Measurements from ENCODE around the gene UTP25. TPM values are rescaled to one million over a fixed set of nuclear protein-coding genes. Genes with fewer than 3 reads are reported as not detected.
"Not testable (repeated sequence)": the region's sequence is repeated elsewhere in the genome, so short reads cannot be mapped to it uniquely, and the experiment has no call there.

The UTP25 gene
- total and polyA plus RNA-seq, 4 donors = 6.5 to 9.0 (median 7.4) TPM

GRCh38 chr1:209898851-209899250 is 71.1 kb downstream of the UTP25 start:
- H3K4me3 ChIP-seq (ENCODE audit: low read depth, low read length); H3K27me3 ChIP-seq (ENCODE audit: control insufficient read depth, insufficient read depth, low read length); H3K9me3 ChIP-seq (ENCODE audit: control insufficient read depth, insufficient read depth, low read length); H3K4me1 ChIP-seq (ENCODE audit: control insufficient read depth, insufficient read depth, low read length); H3K36me3 ChIP-seq (ENCODE audit: control insufficient read depth, insufficient read depth, low read length); H3K27ac ChIP-seq (ENCODE audit: low read depth, low read length); DNase-seq (ENCODE audit: low read depth in 4 of 6, low spot score in 6 of 6): not testable (repeated sequence)
- 95% methylated on average over 15 of the region's 21 CpGs for WGBS (ENCODE audit: insufficient coverage)

GRCh38 chr1:209899948-209900347 is 72.2 kb downstream of the UTP25 start:
- 51% methylated on average over 2 of the region's 3 CpGs for WGBS (ENCODE audit: insufficient coverage)
- Histone ChIP-seq H3K4me3 (ENCODE audit: low read depth, low read length) (no peak overlapping the region), H3K4me1 (ENCODE audit: control insufficient read depth, insufficient read depth, low read length) (no peaks in the 10 kb centered on the region), H3K9me3 (ENCODE audit: control insufficient read depth, insufficient read depth, low read length) (no peaks in the 10 kb centered on the region), H3K27ac (ENCODE audit: low read depth, low read length) (no peak overlapping the region), H3K27me3 (ENCODE audit: control insufficient read depth, insufficient read depth, low read length) (no peaks in the 10 kb centered on the region), H3K36me3 (ENCODE audit: control insufficient read depth, insufficient read depth, low read length) (no peaks in the 10 kb centered on the region)
- DNase-seq (ENCODE audit: low read depth in 4 of 6, low spot score in 6 of 6) = no peak

- Histone ChIP-seq H3K4me3 (ENCODE audit: low read depth, low read length) (no peak overlapping the region), H3K9me3 (ENCODE audit: control insufficient read depth, insufficient read depth, low read length) (no peaks in the 10 kb centered on the region), H3K4me1 (ENCODE audit: control insufficient read depth, insufficient read depth, low read length) (no peaks in the 10 kb centered on the region), H3K27me3 (ENCODE audit: control insufficient read depth, insufficient read depth, low read length) (no peaks in the 10 kb centered on the region), H3K27ac (ENCODE audit: low read depth, low read length) (no peak overlapping the region), H3K36me3 (ENCODE audit: control insufficient read depth, insufficient read depth, low read length) (no peaks in the 10 kb centered on the region)
- WGBS (ENCODE audit: insufficient coverage) = no CpG with 5 or more reads among the region's 1 CpG
- no peak for DNase-seq (ENCODE audit: low read depth in 4 of 6, low spot score in 6 of 6)
Measured at GRCh38 chr1:209900734-209901133, 73.0 kb downstream of the UTP25 start.

- Histone ChIP-seq H3K4me1 (ENCODE audit: control insufficient read depth, insufficient read depth, low read length) (no peaks in the 10 kb centered on the region), H3K4me3 (ENCODE audit: low read depth, low read length) (no peak overlapping the region), H3K9me3 (ENCODE audit: control insufficient read depth, insufficient read depth, low read length) (no peaks in the 10 kb centered on the region), H3K27ac (ENCODE audit: low read depth, low read length) (no peak overlapping the region), H3K27me3 (ENCODE audit: control insufficient read depth, insufficient read depth, low read length) (no peaks in the 10 kb centered on the region), H3K36me3 (ENCODE audit: control insufficient read depth, insufficient read depth, low read length) (no peaks in the 10 kb centered on the region)
- DNase-seq (ENCODE audit: low read depth in 4 of 6, low spot score in 6 of 6) = no peak
- no CpG with 5 or more reads among the region's 2 CpGs for WGBS (ENCODE audit: insufficient coverage)
Measured at GRCh38 chr1:209901211-209901610, 73.4 kb downstream of the UTP25 start.

- not testable (repeated sequence) for H3K36me3 ChIP-seq (ENCODE audit: control insufficient read depth, insufficient read depth, low read length); H3K27ac ChIP-seq (ENCODE audit: low read depth, low read length); H3K27me3 ChIP-seq (ENCODE audit: control insufficient read depth, insufficient read depth, low read length); H3K4me1 ChIP-seq (ENCODE audit: control insufficient read depth, insufficient read depth, low read length); H3K9me3 ChIP-seq (ENCODE audit: control insufficient read depth, insufficient read depth, low read length); H3K4me3 ChIP-seq (ENCODE audit: low read depth, low read length); DNase-seq (ENCODE audit: low read depth in 4 of 6, low spot score in 6 of 6)
- no CpG with 5 or more reads among the region's 1 CpG for WGBS (ENCODE audit: insufficient coverage)
Measured at GRCh38 chr1:209904774-209905173, 77.0 kb downstream of the UTP25 start.

Other genes starting within 250 kb of the UTP25 start
- 1 to 10 TPM; 2.1 to 6.8 TPM for gene CAMK1G, start 244.3 kb upstream of the UTP25 start, total RNA-seq
- gene CAMK1G, start 244.3 kb upstream of the UTP25 start, polyA plus RNA-seq (ENCODE audit: insufficient read length in 2 of 2) = 10 to 100 TPM; 10.7 to 10.8 TPM
- 1 to 10 TPM in 1 of 2 donors, under 1 TPM in 1; 0.89 to 1.3 TPM for gene LAMB3, start 175.5 kb upstream of the UTP25 start, total RNA-seq
- 1 to 10 TPM; 4.1 to 6.0 TPM for gene LAMB3, start 175.5 kb upstream of the UTP25 start, polyA plus RNA-seq (ENCODE audit: insufficient read length in 2 of 2)
- gene G0S2, start 152.6 kb upstream of the UTP25 start, total RNA-seq = 1 to 10 TPM; 1.7 to 6.1 TPM
- gene G0S2, start 152.6 kb upstream of the UTP25 start, polyA plus RNA-seq (ENCODE audit: insufficient read length in 2 of 2) = 1 to 10 TPM; 6.0 to 6.3 TPM
- gene HSD11B1, start 123.1 kb upstream of the UTP25 start, total RNA-seq = under 1 TPM; 0.22 to 0.40 TPM
- gene HSD11B1, start 123.1 kb upstream of the UTP25 start, polyA plus RNA-seq (ENCODE audit: insufficient read length in 2 of 2) = under 1 TPM; 0.38 to 0.75 TPM
- 1 to 10 TPM; 1.1 to 2.8 TPM for gene TRAF3IP3, start 71.9 kb upstream of the UTP25 start, total RNA-seq
- 1 to 10 TPM in 1 of 2 donors, under 1 TPM in 1; 0.95 to 1.8 TPM for gene TRAF3IP3, start 71.9 kb upstream of the UTP25 start, polyA plus RNA-seq (ENCODE audit: insufficient read length in 2 of 2)
- gene C1orf74, start 43.4 kb upstream of the UTP25 start, total RNA-seq = 1 to 10 TPM; 2.6 to 3.6 TPM
- 1 to 10 TPM; 2.0 to 2.3 TPM for gene C1orf74, start 43.4 kb upstream of the UTP25 start, polyA plus RNA-seq (ENCODE audit: insufficient read length in 2 of 2)
- gene IRF6, start 21.8 kb upstream of the UTP25 start, total RNA-seq = 1 to 10 TPM in 1 of 2 donors, under 1 TPM in 1; 0.99 to 2.8 TPM
- gene IRF6, start 21.8 kb upstream of the UTP25 start, polyA plus RNA-seq (ENCODE audit: insufficient read length in 2 of 2) = 1 to 10 TPM; 1.2 TPM
- 10 to 100 TPM in 1 of 2 donors, 1 to 10 TPM in 1; 8.5 to 25.1 TPM for gene SYT14, start 110.2 kb downstream of the UTP25 start, total RNA-seq
- gene SYT14, start 110.2 kb downstream of the UTP25 start, polyA plus RNA-seq (ENCODE audit: insufficient read length in 2 of 2) = 1 to 10 TPM; 5.1 to 6.9 TPM

Data from spinal cord (tissue), 10 donors.